ENCODE data around the gene GBP3. TPM values are rescaled to one million over a fixed set of nuclear protein-coding genes. Genes with fewer than 3 reads are reported as not detected.
A peak's percentile ranks its signal among the peaks of the same experiment; 100 is the strongest.
"Not testable (repeated sequence)": the region's sequence is repeated elsewhere in the genome, so short reads cannot be mapped to it uniquely, and the experiment has no call there.

Gene GBP3
- total RNA-seq, 4 donors from 2014 or later = 11.9 to 21.1 (median 16.1) TPM

DNA sequence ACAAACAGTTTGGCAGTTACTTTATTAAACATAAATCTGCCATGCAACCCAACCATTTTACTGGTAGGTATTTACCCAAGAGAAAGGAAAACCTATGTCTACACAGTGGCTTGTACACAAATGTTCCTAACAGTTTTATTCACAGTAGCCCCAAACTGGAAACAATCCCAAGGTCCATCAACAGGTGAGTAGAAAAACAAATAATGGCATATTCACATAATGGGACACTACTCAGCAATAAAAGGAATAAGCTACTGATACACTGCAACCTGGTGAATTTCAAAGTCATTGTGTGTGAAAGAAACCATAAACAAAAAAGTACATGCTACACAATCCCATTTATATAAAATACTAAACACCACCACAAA lies 42.9 kb downstream of the GBP3 start:
- H3K4me3 ChIP-seq = no peak overlapping the region
- no peak for DNase-seq (ENCODE audit: extremely low spot score)
- H3K36me3 ChIP-seq = peaks cover 0 to 24% (median 10%) of the 10 kb centered on the region in 4 donors
- intact Hi-C loops (cut with DNase I) = loop anchor here (5.0 kb wide), 1 partner anchor 378 kb away; no protein-coding TSS in a partner anchor
- peaks cover 8 to 49% (median 42%) of the 10 kb centered on the region in 4 donors for H3K4me1 ChIP-seq
- no peaks in the 10 kb centered on the region for H3K27me3 ChIP-seq
- H3K9me3 ChIP-seq = no peaks in the 10 kb centered on the region
- TF ChIP-seq, protein P1, sequence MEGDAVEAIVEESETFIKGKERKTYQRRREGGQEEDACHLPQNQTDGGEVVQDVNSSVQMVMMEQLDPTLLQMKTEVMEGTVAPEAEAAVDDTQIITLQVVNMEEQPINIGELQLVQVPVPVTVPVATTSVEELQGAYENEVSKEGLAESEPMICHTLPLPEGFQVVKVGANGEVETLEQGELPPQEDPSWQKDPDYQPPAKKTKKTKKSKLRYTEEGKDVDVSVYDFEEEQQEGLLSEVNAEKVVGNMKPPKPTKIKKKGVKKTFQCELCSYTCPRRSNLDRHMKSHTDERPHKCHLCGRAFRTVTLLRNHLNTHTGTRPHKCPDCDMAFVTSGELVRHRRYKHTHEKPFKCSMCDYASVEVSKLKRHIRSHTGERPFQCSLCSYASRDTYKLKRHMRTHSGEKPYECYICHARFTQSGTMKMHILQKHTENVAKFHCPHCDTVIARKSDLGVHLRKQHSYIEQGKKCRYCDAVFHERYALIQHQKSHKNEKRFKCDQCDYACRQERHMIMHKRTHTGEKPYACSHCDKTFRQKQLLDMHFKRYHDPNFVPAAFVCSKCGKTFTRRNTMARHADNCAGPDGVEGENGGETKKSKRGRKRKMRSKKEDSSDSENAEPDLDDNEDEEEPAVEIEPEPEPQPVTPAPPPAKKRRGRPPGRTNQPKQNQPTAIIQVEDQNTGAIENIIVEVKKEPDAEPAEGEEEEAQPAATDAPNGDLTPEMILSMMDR (IDR thresholded peaks at IDR 0.05) = no peak
- TF ChIP-seq POLR2A (IDR thresholded peaks at IDR 0.05; ENCODE audit: low read depth) (no peak), EP300 (IDR thresholded peaks at IDR 0.05) (no peak), POLR2AphosphoS5 (IDR thresholded peaks at IDR 0.05) (no peak)
- no peak overlapping the region for H3K27ac ChIP-seq (replicated peaks in 1 of 4)

DNA sequence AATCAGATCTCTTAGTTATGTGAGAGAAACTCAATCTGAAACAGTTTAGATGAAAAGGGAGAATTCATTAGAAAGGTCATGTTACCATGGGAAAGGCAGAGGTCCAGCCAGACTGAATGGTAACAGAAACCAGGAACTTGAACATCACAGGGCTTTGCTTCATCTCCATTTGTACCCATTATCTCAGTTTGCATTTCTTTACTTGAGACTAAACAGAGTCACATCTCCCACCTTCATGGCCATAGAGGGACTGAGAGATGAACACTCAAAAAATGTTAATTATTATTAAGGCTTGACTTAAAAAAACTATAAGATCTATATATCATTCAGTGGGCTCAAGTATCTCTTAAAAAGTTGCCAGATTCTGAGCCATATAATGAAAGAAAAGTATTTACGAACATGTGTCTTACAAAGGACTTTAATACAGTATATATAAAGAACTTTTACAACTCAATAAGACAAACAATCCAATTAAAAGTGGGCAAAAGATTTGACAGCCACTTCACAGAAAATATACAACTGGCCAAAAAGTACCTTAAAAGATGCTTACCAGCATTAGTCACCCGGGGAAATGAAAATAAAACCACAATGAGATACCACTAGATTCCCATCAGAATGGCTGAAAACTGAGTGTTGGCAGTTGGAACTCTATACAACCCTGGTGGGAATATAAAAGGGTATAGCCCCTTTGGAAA lies 43.5 kb downstream of the GBP3 start:
- Histone ChIP-seq H3K27me3 (no peaks in the 10 kb centered on the region), H3K9me3 (no peaks in the 10 kb centered on the region), H3K36me3 (peaks cover 0 to 24% (median 10%) of the 10 kb centered on the region in 4 donors), H3K4me1 (peaks cover 3 to 43% (median 37%) of the 10 kb centered on the region in 4 donors), H3K27ac (replicated peaks in 1 of 4) (no peak overlapping the region), H3K4me3 (no peak overlapping the region)
- 62% methylated on average over 2 of the region's 2 CpGs for WGBS
- DNase-seq (ENCODE audit: extremely low spot score) = no peak
- TF ChIP-seq EP300 (IDR thresholded peaks at IDR 0.05) (no peak), POLR2AphosphoS5 (IDR thresholded peaks at IDR 0.05) (no peak), POLR2A (IDR thresholded peaks at IDR 0.05; ENCODE audit: low read depth) (no peak)
- TF ChIP-seq, protein P1 (IDR thresholded peaks at IDR 0.05) = no peak
- intact Hi-C loops (cut with DNase I) = no loop called here

DNA sequence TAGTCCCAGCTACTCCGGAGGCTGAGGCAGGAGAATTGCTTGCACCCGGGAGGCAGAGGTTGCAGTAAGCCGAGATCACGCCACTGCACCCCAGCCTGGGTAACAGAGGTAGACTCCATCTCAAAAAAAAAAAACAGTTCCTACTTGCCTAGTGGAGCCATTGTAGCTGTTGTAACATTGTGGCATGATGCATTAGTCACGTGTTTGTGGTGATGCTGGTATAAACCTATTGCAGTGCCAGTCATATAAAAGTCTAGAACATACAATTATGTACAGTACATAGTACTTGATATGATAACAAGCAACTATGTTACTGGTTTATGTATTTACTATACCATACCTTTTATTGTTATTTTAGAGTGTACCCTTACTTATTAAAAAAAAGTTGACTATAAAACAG lies 46.4 kb downstream of the GBP3 start:
- 95% methylated on average over 5 of the region's 5 CpGs for whole genome bisulfite sequencing
- H3K27ac ChIP-seq (replicated peaks in 1 of 4) = no peak overlapping the region
- no peaks in the 10 kb centered on the region for H3K9me3 ChIP-seq
- intact Hi-C loops (cut with DNase I) = no loop called here
- H3K4me1 ChIP-seq = peaks cover 0 to 42% (median 29%) of the 10 kb centered on the region in 4 donors
- no peaks in the 10 kb centered on the region for H3K27me3 ChIP-seq
- no peak overlapping the region for H3K4me3 ChIP-seq
- TF ChIP-seq POLR2AphosphoS5 (IDR thresholded peaks at IDR 0.05) (no peak), EP300 (IDR thresholded peaks at IDR 0.05) (no peak), POLR2A (IDR thresholded peaks at IDR 0.05; ENCODE audit: low read depth) (no peak)
- TF ChIP-seq, protein P1 (IDR thresholded peaks at IDR 0.05) = no peak
- DNase-seq (ENCODE audit: extremely low spot score) = no peak
- peaks cover 0 to 9% (median 0%) of the 10 kb centered on the region in 4 donors for H3K36me3 ChIP-seq

DNA sequence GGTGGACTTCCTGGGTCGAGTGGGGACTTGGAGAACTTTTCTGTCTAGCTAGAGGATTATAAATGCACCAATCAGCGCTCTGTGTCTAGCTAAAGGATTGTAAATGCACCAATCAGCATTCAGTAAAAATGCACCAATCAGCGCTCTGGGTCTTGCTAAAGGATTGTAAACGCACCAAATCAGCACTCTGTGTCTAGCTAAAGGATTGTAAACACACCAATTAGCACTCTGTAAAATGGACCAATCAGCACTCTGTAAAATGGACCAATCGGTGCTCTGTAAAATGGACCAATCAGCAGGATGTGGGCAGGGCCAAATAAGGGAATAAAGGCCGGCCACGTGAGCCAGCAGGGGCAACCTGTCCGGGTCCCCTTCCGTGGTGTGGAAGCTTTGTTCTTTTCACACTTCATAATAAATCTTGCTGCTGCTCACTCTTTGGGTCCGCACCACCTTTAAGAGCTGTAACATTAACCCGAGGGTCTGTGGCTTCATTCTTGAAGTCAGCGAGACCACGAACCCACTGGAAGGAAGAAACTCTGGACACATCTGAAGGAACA lies 48.0 kb downstream of the GBP3 start:
- H3K36me3 ChIP-seq; intact Hi-C loops (cut with DNase I); H3K4me3 ChIP-seq; H3K27ac ChIP-seq (replicated peaks in 1 of 4); H3K9me3 ChIP-seq; DNase-seq (ENCODE audit: extremely low spot score); H3K27me3 ChIP-seq: not testable (repeated sequence)
- H3K4me1 ChIP-seq = peaks cover 0 to 28% (median 14%) of the 10 kb centered on the region in 4 donors
- WGBS = 85% methylated on average over 13 of the region's 13 CpGs

DNA sequence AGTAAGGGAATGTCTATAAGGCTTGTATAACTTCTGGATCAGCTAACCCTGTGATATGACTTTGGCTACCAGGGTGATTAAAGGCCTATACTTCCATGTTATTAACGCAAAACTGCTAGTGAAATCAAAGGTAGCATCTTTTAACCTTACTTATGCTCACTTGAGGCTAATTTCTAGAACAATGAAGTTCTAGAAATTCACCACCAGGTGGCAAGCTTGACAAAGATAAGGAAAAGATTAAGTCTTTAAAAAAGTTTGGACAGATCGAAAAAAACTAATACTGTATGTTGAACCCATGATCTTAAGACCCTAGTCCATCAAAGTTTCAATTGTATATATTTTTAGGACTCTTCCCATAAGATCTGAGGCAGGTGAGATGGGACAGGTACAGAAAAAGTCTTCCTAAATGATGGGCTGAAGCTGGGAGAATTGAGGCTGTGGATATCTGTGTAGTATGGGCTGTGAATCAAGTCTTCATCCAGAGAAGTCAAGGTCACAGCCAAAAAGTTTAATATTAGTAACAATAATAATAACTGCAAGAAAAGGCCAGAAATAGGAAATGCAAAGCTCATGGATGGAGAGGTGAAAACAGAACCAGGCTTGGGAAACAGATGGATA lies 49.0 kb downstream of the GBP3 start:
- Histone ChIP-seq H3K36me3 (peaks cover 0 to 9% (median under 1%) of the 10 kb centered on the region in 4 donors), H3K4me3 (no peak overlapping the region), H3K9me3 (no peaks in the 10 kb centered on the region), H3K27me3 (no peaks in the 10 kb centered on the region), H3K4me1 (peaks cover 0 to 19% (median 6%) of the 10 kb centered on the region in 4 donors), H3K27ac (replicated peaks in 1 of 4) (no peak overlapping the region)
- TF ChIP-seq POLR2A (IDR thresholded peaks at IDR 0.05; ENCODE audit: low read depth) (no peak), EP300 (IDR thresholded peaks at IDR 0.05) (no peak)
- TF ChIP-seq, protein P1 (IDR thresholded peaks at IDR 0.05) = peak; percentile 45 to 64 (median 47)
- 37% methylated on average over 2 of the region's 2 CpGs for WGBS
- DNase-seq (ENCODE audit: extremely low spot score) = no peak
- intact Hi-C loops (cut with DNase I) = no loop called here
